K562 (cell line): ENCODE results near the gene ARMC6. TPM values are rescaled to one million over a fixed set of nuclear protein-coding genes. Genes with fewer than 3 reads are reported as not detected.

ENCODE experiments used
- ATAC-seq: fragments of 200-7000 bp; cut with Tn5 transposase; 3 replicates; pipeline ENCODE4 v1.9.1; 2020; ENCODE audit warnings: moderate library complexity
- BruUV-seq: library from RNA; stranded (reverse); fragments of 400-500 nt; replicated peaks from 2 replicates; lab custom pipeline; 2021; lab: Mats Ljungman, UMichigan
- CTCF ChIA-PET: fragments of 300-600 bp; formaldehyde crosslinking; extraction: SDS; loops from one replicate; lab custom pipeline; 2021; ENCODE audit warnings: low intra/inter-chr PET ratio; lab: Yijun Ruan, JAX
- POLR2A ChIA-PET: fragments of 300-600, 350-650 bp; sonication (Branson Sonifier 250); formaldehyde crosslinking; extraction: SDS; loops from one replicate; lab custom pipeline; 2021; ENCODE audit warnings: antibody characterized with exemption, inconsistent platforms; lab: Yijun Ruan, JAX
- DNase-seq, 4 experiments: peaks; one replicate each; pipeline versions ENCODE4 v3.0.0 to v3.0.0-alpha.2; 2011 to 2018; ENCODE audit warnings: low spot score in 3 of 4, mixed read lengths in 3 of 4; ENCODE audit errors: extremely low read depth in 1 of 4
- FAIRE-seq: peaks from 2 replicates; lab custom pipeline; 2011; peaks lifted over from hg19 to GRCh38; lab: Jason Lieb, UNC
- H2AFZ ChIP-seq: 2 replicates; pipeline ENCODE4 v1.6.0; 2011; ENCODE audit warnings: low read depth, low read length, control low read depth, inconsistent platforms
- H3K27ac ChIP-seq: fragments of 200-600 bp; 3 replicates; pipeline ENCODE4 v1.8.0; 2011; ENCODE audit warnings: low read depth, mild to moderate bottlenecking, control low read depth, inconsistent platforms, low read length, moderate library complexity, mixed read lengths; ENCODE audit errors: extremely low read depth
- H3K27me3 ChIP-seq, 2 experiments: fragments of 300-600 bp in 1 of 2; 2 replicates in 1 of 2; 3 replicates in 1 of 2; pipeline versions ENCODE4 v1.6.0 to v1.8.0; 2011; ENCODE audit warnings: inconsistent platforms in 2 of 2, low read length in 2 of 2, mild to moderate bottlenecking in 1 of 2, mixed read lengths in 1 of 2, moderate library complexity in 1 of 2; ENCODE audit not compliant: control insufficient read depth in 2 of 2, insufficient read depth in 2 of 2
- H3K36me3 ChIP-seq: fragments of 300-600 bp; 3 replicates; pipeline ENCODE4 v1.8.0; 2011; ENCODE audit warnings: mild to moderate bottlenecking, low read length, inconsistent platforms; ENCODE audit not compliant: control insufficient read depth, insufficient read depth
- H3K4me1 ChIP-seq, 2 experiments: fragments of 200-600 bp in 1 of 2; replicated peaks in 1 of 2; 2 replicates in 1 of 2; 3 replicates in 1 of 2; pipeline versions ENCODE4 v1.5.1 to v1.8.0; 2011; ENCODE audit warnings: inconsistent platforms in 2 of 2, low read length in 2 of 2, mild to moderate bottlenecking in 1 of 2, mixed read lengths in 1 of 2, moderate library complexity in 1 of 2; ENCODE audit not compliant: control insufficient read depth in 2 of 2, insufficient read depth in 2 of 2
- H3K4me2 ChIP-seq: 2 replicates; pipeline ENCODE4 v1.6.1; 2011; ENCODE audit warnings: low read length, control low read depth, inconsistent platforms, mixed read lengths; ENCODE audit not compliant: insufficient read depth
- H3K4me3 ChIP-seq: fragments of 200-600 bp; sonication (generic), shearing (Covaris generic); 2 replicates; pipeline ENCODE4 v1.5.1; 2016; ENCODE audit warnings: control low read depth, inconsistent platforms
- H3K79me2 ChIP-seq: fragments of 200-600 bp; 3 replicates; pipeline ENCODE4 v1.8.0; 2011; ENCODE audit warnings: low read length, inconsistent platforms; ENCODE audit not compliant: control insufficient read depth, insufficient read depth
- H3K9ac ChIP-seq, 2 experiments: 2 replicates each; pipeline versions ENCODE4 v1.6.0 to v1.6.1; 2011; ENCODE audit warnings: low read depth in 2 of 2, low read length in 2 of 2, control low read depth in 1 of 2, inconsistent platforms in 1 of 2, mild to moderate bottlenecking in 1 of 2, mixed read lengths in 1 of 2; ENCODE audit not compliant: insufficient read depth in 1 of 2
- H3K9me1 ChIP-seq: one replicate; pipeline ENCODE4 v1.6.0; 2011; ENCODE audit warnings: inconsistent platforms, mild to moderate bottlenecking, low read length, moderate library complexity; ENCODE audit not compliant: control insufficient read depth, insufficient read depth
- H3K9me3 ChIP-seq: replicated peaks from 2 replicates; pipeline ENCODE4 v1.5.1; 2011; ENCODE audit warnings: low read depth, low read length, inconsistent platforms; ENCODE audit not compliant: control insufficient read depth, insufficient read depth
- H4K20me1 ChIP-seq: replicated peaks from 2 replicates; pipeline ENCODE4 v1.6.1; 2011; ENCODE audit warnings: low read length, inconsistent platforms, mixed read lengths; ENCODE audit not compliant: control insufficient read depth, insufficient read depth
- ETS2 ChIP-seq: IDR thresholded peaks from 2 replicates; pipeline ENCODE4 v1.6.1; 2016; ENCODE audit warnings: borderline replicate concordance, missing genetic modification characterization, mild to moderate bottlenecking, moderate library complexity, missing compliant biosample characterization; ENCODE audit not compliant: poor library complexity, severe bottlenecking
- FOXP4 ChIP-seq: sonication (generic); formaldehyde crosslinking; IDR thresholded peaks from 2 replicates; pipeline ENCODE4 v1.8.0; 2022; ENCODE audit warnings: mild to moderate bottlenecking, missing genetic modification reagents, borderline replicate concordance
- GABPB1 ChIP-seq: sonication (generic); formaldehyde crosslinking; IDR thresholded peaks from 2 replicates; pipeline ENCODE4 v1.8.0; 2022; ENCODE audit warnings: mild to moderate bottlenecking, missing genetic modification reagents
- HEY1 ChIP-seq: fragments of 250-450 bp; sonication (Bioruptor Pico); IDR thresholded peaks from 2 replicates; pipeline ENCODE4 v1.5.0; 2020; ENCODE audit warnings: mild to moderate bottlenecking, moderate library complexity, borderline replicate concordance
- IRF1 ChIP-seq: sonication (generic); formaldehyde crosslinking; IDR thresholded peaks from 2 replicates; pipeline ENCODE4 v1.8.0; 2022; ENCODE audit warnings: missing genetic modification reagents, mild to moderate bottlenecking, borderline replicate concordance
- MCM3 ChIP-seq: fragments of 450-650 bp; IDR thresholded peaks from 2 replicates; pipeline ENCODE4 v1.6.1; 2016
- PCBP2 ChIP-seq: fragments of 200-400 bp; formaldehyde crosslinking; IDR thresholded peaks from 2 replicates; pipeline ENCODE4 v1.6.1; 2018; ENCODE audit warnings: low read length, low read depth, mild to moderate bottlenecking, moderate library complexity; ENCODE audit not compliant: poor library complexity, severe bottlenecking
- POLR2AphosphoS5 ChIP-seq: IDR thresholded peaks from 2 replicates; pipeline ENCODE4 v1.6.1; 2011; ENCODE audit warnings: mild to moderate bottlenecking, low read depth, low read length, moderate library complexity; ENCODE audit not compliant: control insufficient read depth, insufficient read depth
- TAF9B ChIP-seq: fragments of 450-650 bp; IDR thresholded peaks from 2 replicates; pipeline ENCODE4 v1.6.1; 2018; ENCODE audit warnings: mild to moderate bottlenecking; ENCODE audit not compliant: partially characterized antibody
- ZHX1 ChIP-seq: fragments of 150-350 bp; conservative IDR thresholded peaks from 2 replicates; pipeline ENCODE4 v1.6.1; 2014; ENCODE audit warnings: low read length
- ZNF280B ChIP-seq: fragments of 250-450 bp; sonication (Bioruptor Pico); IDR thresholded peaks from 2 replicates; pipeline ENCODE4 v1.5.1; 2021; ENCODE audit warnings: mild to moderate bottlenecking
- ZNF830 ChIP-seq: fragments of 250-450 bp; sonication (Bioruptor Pico); IDR thresholded peaks from 2 replicates; pipeline ENCODE4 v1.5.0; 2021; ENCODE audit warnings: mild to moderate bottlenecking
- WGBS: fragments of 100-300 bp; shearing (Covaris generic); methylation state at CpG from one replicate; pipeline ENCODE4 v1.1.6; 2016; ENCODE audit warnings: low coverage, mixed read lengths; ENCODE audit not compliant: insufficient coverage; ENCODE audit errors: missing lambda C conversion rate; 5-methylcytosine and 5-hydroxymethylcytosine counted together
- in situ Hi-C: fragments of 300-500 bp; cut with MboI; formaldehyde crosslinking; loops from 4 replicates; pipeline ENCODE4 v1.15.0; 2018; ENCODE audit warnings: inconsistent platforms, mixed read lengths
- intact Hi-C: fragments of 100-400 bp; cut with micrococcal nuclease; formaldehyde crosslinking; loops from 2 replicates; pipeline ENCODE4 v1.14.2; 2022
- polyA plus RNA-seq, 8 experiments: library from polyadenylated mRNA; depleted of rRNA in 4 of 8; stranded (reverse) in 5 of 8; unstranded in 3 of 8; fragments of >200 nt; fragmentation: Nextera tagmentation in 2 of 8; fragmentation: Illumina TruSeq in 1 of 8; extraction: Ambion mirVana in 2 of 8; extraction: Trizol in 1 of 8; gene quantifications; 2 replicates each; pipeline versions ENCODE4 v1.2.1 to v1.2.3, GENCODE V29; 2011 to 2014; ENCODE audit warnings: inconsistent platforms in 1 of 8, missing spikeins in 1 of 8
- total RNA-seq, 7 experiments: library from RNA; depleted of rRNA in 6 of 7; stranded (reverse); fragments of >200 nt in 6 of 7; fragmentation: Illumina TruSeq in 2 of 7; extraction: Trizol in 2 of 7; gene quantifications; 2 replicates each; pipeline versions ENCODE4 v1.2.1 to v1.2.3, GENCODE V29; 2011 to 2021; ENCODE audit warnings: low replicate concordance in 1 of 7

Gene ARMC6
- total and polyA plus RNA-seq, 9 of the 15 experiments (the other 6 are each of a cell fraction or from before 2014, with no cell fraction given): 2.1 to 93.4 (median 63.6) TPM

GRCh38 chr19:18993115-18993514 is 40.3 kb upstream of the ARMC6 start:
- 91% methylated on average over 9 of the region's 10 CpGs for WGBS
- Histone ChIP-seq H3K27me3 (no peaks in the 10 kb centered on the region), H3K27ac (no peak overlapping the region), H3K79me2 (no peaks in the 10 kb centered on the region), H3K4me3 (no peak overlapping the region), H2AFZ (no peak overlapping the region), H3K9me1 (no peaks in the 10 kb centered on the region), H3K4me1 (peaks cover 0 to 9% of the 10 kb centered on the region in 2 experiments; a peak in 1 of 5 replicates), H3K4me2 (no peak overlapping the region), H4K20me1 (0 out of 2 replicates have a peak, but pooled peaks cover 3% of the 10 kb centered on the region), H3K36me3 (peaks cover 66% of the 10 kb centered on the region; the same call in 2 of the 3 replicates), H3K9me3 (no peaks in the 10 kb centered on the region), H3K9ac (no peak overlapping the region)
- BruUV-seq: no TSS peak
- FAIRE-seq (no peak), ATAC-seq (no peak), DNase-seq (no peak)
- ChIA-PET POLR2A (interaction anchor here (0.6 to 1.2 kb wide), 2 partner anchors 14 to 24 kb away, joined by 3 to 4 read pairs; no protein-coding TSS in a partner anchor), CTCF (no interaction called here)
- in situ Hi-C loops (no loop called here), intact Hi-C loops (no loop called here)
- TF ChIP-seq HEY1 (CRISPR knock-in tag): no peak
- no peak for TF ChIP-seq ETS2 (tag)
- TF ChIP-seq ZNF830: no peak
- no peak for TF ChIP-seq ZHX1
- TF ChIP-seq FOXP4 (CRISPR knock-in tag): no peak
- no peak for TF ChIP-seq PCBP2
- TF ChIP-seq POLR2AphosphoS5: no peak
- TF ChIP-seq GABPB1 (CRISPR knock-in tag): no peak
- no peak for TF ChIP-seq TAF9B
- no peak for TF ChIP-seq MCM3
- TF ChIP-seq ZNF280B (CRISPR knock-in tag): no peak
- no peak for TF ChIP-seq IRF1 (CRISPR knock-in tag)
